22Rv1 (cell line): ENCODE results near the gene DPP4.
"Not testable (repeated sequence)": the region's sequence is repeated elsewhere in the genome, so short reads cannot be mapped to it uniquely, and the experiment has no call there.

ENCODE experiments used
- H3K27ac ChIP-seq: fragments of 450-650 bp; 2 replicates; pipeline ENCODE4 v1.5.1; 2017
- CTCF ChIP-seq: fragments of 450-650 bp; IDR thresholded peaks from 2 replicates; pipeline ENCODE4 v1.5.1; 2017; ENCODE audit warnings: mild to moderate bottlenecking
- ZFX ChIP-seq: fragments of 450-650 bp; IDR thresholded peaks from 2 replicates; pipeline ENCODE4 v1.6.1; 2017; ENCODE audit warnings: antibody characterized with exemption, borderline replicate concordance

DPP4 gene

GRCh38 chr2:161955211-161955610 is 118.8 kb downstream of the DPP4 start:
- no peak overlapping the region for H3K27ac ChIP-seq
- no peak for TF ChIP-seq CTCF
- no peak for TF ChIP-seq ZFX

GRCh38 chr2:161954103-161954502 is 119.9 kb downstream of the DPP4 start:
- H3K27ac ChIP-seq: no peak overlapping the region
- TF ChIP-seq CTCF (no peak), ZFX (no peak)

- H3K27ac ChIP-seq: not testable (repeated sequence)
Measured at GRCh38 chr2:161953367-161953766, 120.6 kb downstream of the DPP4 start.

GRCh38 chr2:161952783-161953191 is 121.2 kb downstream of the DPP4 start:
- TF ChIP-seq CTCF: no peak
- no peak for TF ChIP-seq ZFX
- H3K27ac ChIP-seq: no peak overlapping the region

GRCh38 chr2:161947836-161948235 is 126.2 kb downstream of the DPP4 start:
- TF ChIP-seq ZFX (no peak), CTCF (no peak)
- no peak overlapping the region for H3K27ac ChIP-seq

- TF ChIP-seq ZFX (no peak), CTCF (no peak)
- no peak overlapping the region for H3K27ac ChIP-seq
Measured at GRCh38 chr2:161947406-161947805, 126.6 kb downstream of the DPP4 start.

GRCh38 chr2:161946489-161947107 is 127.4 kb downstream of the DPP4 start:
- H3K27ac ChIP-seq: no peak overlapping the region

More at GRCh38 chr2:161946489-161947107, 127.4 kb downstream of the DPP4 start:
- TF ChIP-seq ZFX (no peak), CTCF (peak; percentile 48)
